AG09319 (cell line): Measurements from ENCODE around the gene NUMBL.

Experiments
- DNase-seq: peaks from one replicate; pipeline ENCODE4 v3.0.0-alpha.2; 2010; ENCODE audit warnings: low read depth; ENCODE audit errors: extremely low read depth
- TF ChIP-seq, protein P1 (sequence below): IDR thresholded peaks from 2 replicates; pipeline ENCODE4 v1.5.1; 2011; ENCODE audit warnings: low read depth, mild to moderate bottlenecking, inconsistent platforms, low read length, moderate library complexity

Gene NUMBL

DNA sequence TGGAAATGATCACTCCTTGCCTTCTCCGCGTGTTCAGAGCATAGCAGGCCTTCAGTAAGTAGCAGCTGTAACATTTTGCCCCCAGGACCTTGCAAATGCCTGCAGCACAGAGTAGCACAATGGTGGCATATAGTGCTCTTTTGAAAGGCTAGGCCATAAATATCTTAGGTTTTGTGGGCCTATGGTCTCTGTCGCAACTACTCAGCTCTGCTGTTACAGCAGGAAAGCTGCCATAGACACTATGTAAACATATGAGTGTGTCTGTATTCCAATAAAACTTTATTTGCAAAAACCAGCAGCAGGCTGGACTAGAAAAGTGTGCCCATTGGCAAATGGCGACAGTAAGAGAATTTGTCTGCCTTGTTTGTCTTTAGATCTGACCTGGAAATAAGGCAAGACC is 35.8 kb upstream of the NUMBL start:
- TF ChIP-seq, protein P1, sequence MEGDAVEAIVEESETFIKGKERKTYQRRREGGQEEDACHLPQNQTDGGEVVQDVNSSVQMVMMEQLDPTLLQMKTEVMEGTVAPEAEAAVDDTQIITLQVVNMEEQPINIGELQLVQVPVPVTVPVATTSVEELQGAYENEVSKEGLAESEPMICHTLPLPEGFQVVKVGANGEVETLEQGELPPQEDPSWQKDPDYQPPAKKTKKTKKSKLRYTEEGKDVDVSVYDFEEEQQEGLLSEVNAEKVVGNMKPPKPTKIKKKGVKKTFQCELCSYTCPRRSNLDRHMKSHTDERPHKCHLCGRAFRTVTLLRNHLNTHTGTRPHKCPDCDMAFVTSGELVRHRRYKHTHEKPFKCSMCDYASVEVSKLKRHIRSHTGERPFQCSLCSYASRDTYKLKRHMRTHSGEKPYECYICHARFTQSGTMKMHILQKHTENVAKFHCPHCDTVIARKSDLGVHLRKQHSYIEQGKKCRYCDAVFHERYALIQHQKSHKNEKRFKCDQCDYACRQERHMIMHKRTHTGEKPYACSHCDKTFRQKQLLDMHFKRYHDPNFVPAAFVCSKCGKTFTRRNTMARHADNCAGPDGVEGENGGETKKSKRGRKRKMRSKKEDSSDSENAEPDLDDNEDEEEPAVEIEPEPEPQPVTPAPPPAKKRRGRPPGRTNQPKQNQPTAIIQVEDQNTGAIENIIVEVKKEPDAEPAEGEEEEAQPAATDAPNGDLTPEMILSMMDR = no peak
- no peak for DNase-seq

DNA sequence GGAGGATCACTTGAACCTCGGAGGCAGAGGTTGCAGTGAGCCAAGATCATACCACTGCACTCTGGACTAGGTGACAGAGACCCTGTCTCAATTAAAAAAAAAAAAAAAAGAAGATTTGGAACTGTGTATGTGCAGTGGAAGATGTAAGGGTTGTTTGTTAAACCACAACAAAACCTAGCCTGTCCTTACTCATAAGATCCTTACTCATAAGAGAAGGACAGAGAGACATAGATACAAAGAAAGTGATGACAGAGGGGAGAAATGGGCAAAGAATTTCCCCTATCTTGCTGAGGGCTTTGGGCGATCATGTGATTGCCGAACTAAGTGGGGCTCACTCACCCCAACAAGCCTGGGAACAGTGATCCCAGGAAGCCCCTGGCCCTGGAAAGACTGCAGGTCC is 34.4 kb upstream of the NUMBL start:
- no peak for DNase-seq
- TF ChIP-seq, protein P1 = no peak

DNA sequence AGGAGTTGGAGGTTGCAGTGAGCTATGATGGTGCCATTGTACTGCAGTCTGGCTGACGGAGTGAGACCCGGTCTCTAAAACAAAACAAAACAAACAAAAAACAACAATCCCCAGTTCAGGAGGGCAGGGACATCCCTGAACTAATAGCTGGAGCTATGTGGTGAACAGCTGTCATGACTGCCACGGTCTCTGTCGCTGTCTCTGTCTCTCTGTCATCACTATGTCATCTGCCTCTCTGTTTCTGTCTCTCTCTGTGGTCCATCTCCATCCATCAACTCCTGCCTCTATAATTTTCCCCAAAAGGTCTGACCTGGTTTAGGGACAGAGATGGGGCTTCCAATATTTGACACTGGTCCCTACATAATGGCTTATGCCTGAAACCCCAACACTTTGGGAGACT is 33.9 kb upstream of the NUMBL start:
- DNase-seq = no peak
- TF ChIP-seq, protein P1 = no peak

DNA sequence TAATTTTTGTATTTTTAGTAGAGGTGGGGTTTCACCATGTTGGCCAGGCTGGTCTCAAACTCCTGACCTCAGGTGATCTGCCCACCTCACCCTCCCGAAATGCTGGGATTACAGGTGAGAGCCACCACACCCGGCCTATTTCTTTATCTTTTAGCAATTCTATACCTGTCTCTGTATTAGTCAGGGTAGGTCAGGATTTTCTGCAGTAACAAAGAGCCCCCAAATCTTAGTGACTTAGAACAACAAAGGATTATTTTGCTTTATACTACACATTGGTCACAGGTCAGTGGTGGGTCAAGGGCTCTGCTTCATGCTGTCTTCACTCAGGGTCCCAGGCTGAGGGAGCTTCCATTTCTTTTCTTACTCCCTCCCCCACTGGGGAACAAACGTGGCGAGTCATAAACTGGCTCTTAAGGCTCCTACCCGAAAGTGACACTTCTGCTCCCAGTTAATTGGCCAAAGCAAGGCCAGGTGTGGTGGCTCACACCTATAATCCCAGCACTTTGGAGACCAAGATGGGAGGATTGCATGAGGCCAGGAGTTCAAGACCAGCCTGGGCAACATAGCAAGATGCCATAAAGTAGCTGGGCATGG is 33.3 kb upstream of the NUMBL start:
- DNase-seq = no peak
- TF ChIP-seq, protein P1 = no peak

DNA sequence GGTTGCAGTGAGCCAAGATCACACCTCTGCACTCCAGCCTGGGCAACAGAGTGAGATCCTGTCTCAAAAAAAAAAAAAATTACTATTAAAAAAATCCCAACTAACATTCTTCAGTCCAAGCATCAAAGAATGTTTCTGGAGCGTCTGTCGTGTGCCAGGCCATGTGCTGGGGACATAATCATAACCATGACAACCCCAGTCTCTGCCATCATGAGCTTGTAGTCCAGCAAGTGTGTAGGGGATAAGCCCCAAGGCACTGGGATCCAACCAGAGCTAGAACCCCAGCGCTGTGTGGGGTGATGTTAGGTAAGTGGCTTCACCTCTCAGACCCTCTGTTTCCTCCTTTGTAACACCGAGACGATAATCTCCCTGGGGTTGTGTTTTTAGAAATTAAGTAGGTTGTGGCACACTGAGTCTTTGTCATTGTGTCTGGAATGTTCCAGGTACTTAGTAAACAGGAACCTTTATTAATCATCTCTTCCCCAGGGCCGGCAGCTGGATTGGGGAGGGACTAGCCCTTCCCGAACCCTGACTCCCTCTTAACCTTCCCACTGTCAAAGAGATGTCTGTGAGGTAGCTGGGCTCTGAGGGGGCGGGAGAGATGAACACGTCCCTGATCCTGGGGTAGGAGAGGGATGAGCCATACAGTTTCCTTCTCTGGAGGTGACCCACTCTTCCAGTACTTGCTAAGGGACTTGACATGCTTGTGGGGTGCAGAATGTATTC is 31.6 kb upstream of the NUMBL start:
- TF ChIP-seq, protein P1 = no peak
- no peak for DNase-seq

DNA sequence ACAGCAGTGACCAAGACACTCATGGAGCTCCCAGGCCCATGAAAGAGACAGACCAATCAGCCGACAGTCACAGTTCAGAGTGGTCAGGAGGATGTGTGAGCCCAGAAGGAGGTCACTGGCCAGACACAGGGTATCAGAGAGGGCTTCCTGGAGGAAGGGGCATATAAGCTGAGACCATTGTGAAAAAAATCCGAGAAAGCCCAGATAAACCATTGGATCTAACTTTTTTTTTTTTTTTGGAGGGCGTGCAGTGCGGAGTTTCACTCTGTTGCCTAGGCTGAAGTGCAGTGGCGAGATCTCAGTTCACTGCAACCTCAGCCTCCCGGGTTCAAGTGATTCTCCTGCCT is 30.7 kb upstream of the NUMBL start:
- TF ChIP-seq, protein P1 = no peak
- no peak for DNase-seq

DNA sequence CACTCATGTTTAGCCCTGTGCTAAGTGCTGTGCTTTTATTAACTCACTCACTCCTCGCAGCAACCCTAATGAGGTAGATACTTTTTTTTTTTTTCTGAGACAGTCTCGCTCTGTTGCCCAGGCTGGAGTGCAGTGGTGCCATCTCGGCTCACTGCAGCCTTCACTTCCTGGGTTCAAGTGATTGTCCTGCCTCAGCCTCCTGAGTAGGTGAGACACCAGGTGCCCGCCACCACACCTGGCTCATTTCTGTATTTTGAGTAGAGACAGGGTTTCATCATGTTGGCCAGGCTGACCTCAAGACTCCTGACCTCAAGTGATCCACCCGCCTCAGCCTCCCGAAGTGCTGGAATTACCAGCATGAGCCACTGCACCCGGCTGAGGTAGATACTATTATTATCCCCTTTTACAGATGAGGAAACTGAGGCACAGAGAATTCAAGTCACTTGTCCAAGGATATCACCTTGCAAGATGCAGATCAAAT is 29.0 kb upstream of the NUMBL start:
- DNase-seq = no peak
- TF ChIP-seq, protein P1 = no peak
